GM19463 (cell line): ENCODE data around the gene KRT85.

ENCODE experiments used
- ATAC-seq: cut with Tn5 transposase; IDR thresholded peaks from one replicate; pipeline ENCODE4 v1.9.1; 2021; ENCODE audit warnings: mild to moderate bottlenecking, moderate library complexity; ENCODE audit not compliant: unreplicated experiment

KRT85 gene

GRCh38 chr12:52369211-52369610 lies 1.9 kb upstream of the KRT85 start:
- no peak for ATAC-seq

- no peak for ATAC-seq
These were observed 1.2 kb upstream of the KRT85 start for GRCh38 chr12:52368508-52368907.

GRCh38 chr12:52367876-52368275 lies 595 bp upstream of the KRT85 start:
- ATAC-seq = no peak

GRCh38 chr12:52364901-52365489 lies 2.3 kb downstream of the KRT85 start:
- no peak for ATAC-seq

GRCh38 chr12:52364061-52364460 lies 3.2 kb downstream of the KRT85 start:
- ATAC-seq = no peak

GRCh38 chr12:52363111-52363679 lies 4.1 kb downstream of the KRT85 start:
- ATAC-seq = no peak

GRCh38 chr12:52362118-52362726 lies 5.1 kb downstream of the KRT85 start:
- no peak for ATAC-seq

GRCh38 chr12:52361553-52361952 lies 5.7 kb downstream of the KRT85 start:
- no peak for ATAC-seq

- ATAC-seq = no peak
These were observed 6.5 kb downstream of the KRT85 start for GRCh38 chr12:52360663-52361271.

- no peak for ATAC-seq
These were observed 7.1 kb downstream of the KRT85 start for GRCh38 chr12:52360106-52360662.

GRCh38 chr12:52359621-52360061 lies 7.6 kb downstream of the KRT85 start:
- no peak for ATAC-seq

- ATAC-seq = peak; percentile 99
These were observed 8.5 kb downstream of the KRT85 start for GRCh38 chr12:52358575-52359350.

GRCh38 chr12:52356762-52357580 lies 10.3 kb downstream of the KRT85 start:
- no peak for ATAC-seq

GRCh38 chr12:52356031-52356761 lies 11.1 kb downstream of the KRT85 start:
- no peak for ATAC-seq

GRCh38 chr12:52355176-52355575 lies 12.1 kb downstream of the KRT85 start:
- no peak for ATAC-seq

GRCh38 chr12:52354200-52354599 lies 13.1 kb downstream of the KRT85 start:
- no peak for ATAC-seq

- ATAC-seq = no peak
These were observed 13.5 kb downstream of the KRT85 start for GRCh38 chr12:52353766-52354165.

- no peak for ATAC-seq
These were observed 14.3 kb downstream of the KRT85 start for GRCh38 chr12:52352951-52353350.

- no peak for ATAC-seq
These were observed 15.9 kb downstream of the KRT85 start for GRCh38 chr12:52351196-52352059.
